ENCODE measurements around the gene C11orf58.

Gene C11orf58

DNA sequence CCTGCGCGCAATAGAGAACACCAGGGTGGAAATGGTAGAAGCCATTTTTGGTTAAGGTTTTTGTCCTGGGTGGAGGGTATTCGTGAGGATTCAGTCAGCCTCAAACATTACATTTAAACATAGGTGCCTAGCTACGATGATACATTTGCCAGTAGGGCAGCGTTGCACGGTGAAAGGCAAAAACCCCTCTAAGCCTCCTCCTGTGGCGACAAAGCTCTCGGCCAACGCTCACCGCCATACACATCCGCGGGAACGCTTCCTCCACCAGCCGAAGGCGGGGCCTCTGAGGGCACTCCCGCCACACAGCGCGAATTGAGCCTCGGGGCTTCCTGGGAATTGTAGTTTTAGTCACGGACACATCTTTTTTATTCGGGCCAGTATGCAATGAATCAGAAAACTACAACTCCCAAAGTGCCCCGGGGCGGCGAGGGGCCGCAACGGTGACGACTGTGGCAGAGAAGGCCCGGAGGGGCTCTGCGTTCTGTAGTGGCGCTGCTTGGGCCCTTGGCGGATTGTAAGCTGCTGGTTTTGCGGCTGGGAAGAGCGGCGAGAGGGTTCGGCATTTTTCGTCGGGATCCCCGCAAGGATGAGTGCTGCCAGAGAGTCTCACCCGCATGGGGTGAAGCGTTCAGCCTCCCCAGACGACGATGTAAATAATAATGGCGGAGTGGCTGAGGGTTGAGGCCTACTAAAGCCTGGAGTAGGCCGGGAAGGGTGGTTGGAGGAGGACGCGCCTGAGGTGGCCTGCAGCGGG, at the start of gene C11orf58:
Gene C11orf58, plus strand, starts transcription at position 455 of the 754 bp plus-strand sequence. Its CDS starts 132 bp downstream, at position 587.
- peak; percentile 72 for DNase-seq (ENCODE audit: low read depth)

DNA sequence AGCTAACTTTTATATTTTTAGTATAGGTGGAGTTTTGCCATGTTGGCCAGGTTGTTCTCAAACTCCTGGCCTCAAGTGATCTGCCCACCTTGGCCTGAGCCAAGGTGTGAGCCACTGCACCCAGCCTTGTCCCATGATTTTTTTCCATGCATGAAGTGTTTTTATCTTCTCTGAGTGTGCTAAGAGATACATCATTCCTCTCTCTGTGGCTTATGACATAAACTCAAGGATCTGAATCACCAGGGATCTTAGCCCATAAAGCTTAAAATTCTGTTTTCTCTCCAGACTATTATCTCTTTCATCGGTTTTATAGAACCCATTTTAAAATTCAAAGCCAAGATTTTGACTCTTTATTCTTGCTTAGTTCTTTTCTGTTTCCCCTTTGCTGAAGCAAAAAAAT, 48.4 kb upstream of the C11orf58 start:
- no peak for DNase-seq (ENCODE audit: low read depth)

- DNase-seq (ENCODE audit: low read depth), result no peak
These were observed 34.7 kb upstream of the C11orf58 start for GRCh38 chr11:16703795-16704194.

- no peak for DNase-seq (ENCODE audit: low read depth)
These were observed 24.9 kb upstream of the C11orf58 start for GRCh38 chr11:16713594-16713993.

DNA sequence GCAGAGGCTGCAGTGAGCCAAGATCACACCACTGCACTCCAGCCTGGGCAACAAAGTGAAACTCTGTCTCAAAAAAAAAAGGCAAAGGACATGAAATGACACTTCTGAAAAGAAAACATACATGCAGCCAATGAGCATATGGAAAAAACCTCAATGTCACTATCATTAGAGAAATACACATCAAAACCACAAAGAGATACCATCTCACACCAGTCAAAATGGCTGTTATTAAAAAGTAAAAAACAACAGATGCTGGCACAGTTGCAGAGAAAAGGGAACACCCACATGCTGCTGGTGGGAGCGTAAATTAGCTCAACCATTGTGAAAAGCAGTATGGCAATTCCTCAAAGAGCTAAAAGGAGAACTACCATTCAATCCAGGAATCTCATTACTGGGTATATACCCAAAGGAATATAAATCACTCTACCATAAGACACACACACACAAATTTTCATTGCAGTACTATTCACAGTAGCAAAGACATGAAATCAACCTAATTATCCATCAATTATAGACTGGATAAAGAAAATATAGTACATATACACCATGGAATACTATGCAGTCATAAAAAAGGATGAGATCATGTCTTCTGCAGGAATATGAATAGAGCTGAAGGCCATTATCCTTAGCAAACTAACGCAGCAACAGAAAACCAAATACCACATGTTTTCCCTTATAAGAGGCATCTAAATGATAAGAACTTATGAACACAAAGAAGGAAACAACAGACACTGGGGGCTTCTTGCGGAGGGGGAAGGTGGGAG, 15.7 kb upstream of the C11orf58 start:
- DNase-seq (ENCODE audit: low read depth), result no peak

DNA sequence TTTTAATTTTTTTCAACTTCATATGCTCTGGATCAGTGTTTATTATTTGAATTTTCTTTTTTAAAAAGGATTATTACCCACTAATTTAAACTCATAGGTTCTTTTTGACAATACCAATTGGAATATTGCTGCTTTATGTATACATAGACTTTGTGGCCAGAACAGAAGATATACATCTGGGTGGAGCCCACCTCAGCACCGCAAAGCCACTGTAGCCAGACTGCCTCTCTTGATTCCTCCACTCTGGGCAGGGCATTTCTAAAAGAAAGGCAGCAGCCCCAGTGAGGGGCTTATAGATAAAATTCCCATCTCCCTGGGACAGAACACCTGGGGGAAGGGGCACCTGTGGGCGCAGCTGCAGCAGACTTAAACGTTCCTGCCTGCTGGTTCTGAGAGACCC, 10.6 kb upstream of the C11orf58 start:
- DNase-seq (ENCODE audit: low read depth), result no peak

DNA sequence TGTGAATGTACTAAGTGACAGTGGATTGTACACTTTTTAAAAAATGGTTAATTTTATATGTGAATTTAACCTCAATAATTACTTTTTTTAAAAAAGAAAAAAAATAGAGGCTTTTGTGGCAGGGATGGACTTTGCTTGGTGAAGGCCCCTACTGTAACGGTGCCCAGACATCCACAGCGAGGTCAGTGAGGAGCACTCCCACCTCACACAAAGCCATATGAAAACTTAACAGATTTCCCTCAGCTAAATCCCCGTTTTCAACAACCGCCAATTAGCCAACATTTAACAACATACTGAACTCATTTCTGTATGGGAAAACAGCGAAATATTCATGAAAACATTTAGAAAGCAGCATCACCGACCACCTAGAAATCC, 642 bp upstream of the C11orf58 start:
- DNase-seq (ENCODE audit: low read depth), result no peak

DNA sequence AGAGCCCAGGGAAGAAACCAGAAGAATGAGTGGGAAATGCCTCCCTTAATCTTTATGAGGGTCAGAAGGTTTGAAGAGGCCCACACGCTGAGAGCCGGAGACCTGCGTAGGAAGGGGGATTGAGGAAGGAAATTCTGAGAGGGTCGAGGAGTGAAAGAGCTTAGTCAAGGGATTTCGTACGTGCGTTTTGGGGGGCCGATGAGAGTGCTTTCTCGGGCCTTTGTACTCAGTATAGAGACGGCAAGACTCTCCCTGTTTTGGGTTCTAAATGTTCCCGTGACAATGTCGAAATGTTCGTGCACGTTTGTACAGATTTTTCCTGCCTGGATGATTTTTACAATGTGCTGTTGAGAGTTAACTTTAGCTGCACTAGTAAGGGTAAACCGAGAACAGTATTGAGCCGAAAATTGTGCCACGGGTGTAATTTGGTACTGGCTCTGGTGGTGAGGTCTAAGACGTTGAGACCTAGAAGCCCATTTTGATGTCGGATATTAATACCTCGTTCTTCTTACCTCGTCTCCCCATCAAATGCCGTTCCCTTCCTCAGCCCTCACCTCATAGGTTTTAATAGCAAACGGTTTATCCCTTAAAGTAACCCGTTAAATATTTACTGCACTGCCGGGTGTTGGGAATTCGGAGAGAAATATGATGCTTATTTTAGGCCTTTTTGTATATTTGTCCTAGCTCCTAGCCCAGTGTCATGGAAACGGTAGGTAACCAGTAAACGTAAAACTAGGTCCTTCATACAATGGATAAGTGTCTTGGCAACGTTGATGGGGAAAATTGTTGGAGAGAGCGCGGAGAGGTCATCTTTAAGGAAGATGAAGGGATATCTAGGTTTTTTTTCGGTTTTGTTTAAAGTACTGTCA, 734 bp downstream of the C11orf58 start:
- no peak for DNase-seq (ENCODE audit: low read depth)

DNA sequence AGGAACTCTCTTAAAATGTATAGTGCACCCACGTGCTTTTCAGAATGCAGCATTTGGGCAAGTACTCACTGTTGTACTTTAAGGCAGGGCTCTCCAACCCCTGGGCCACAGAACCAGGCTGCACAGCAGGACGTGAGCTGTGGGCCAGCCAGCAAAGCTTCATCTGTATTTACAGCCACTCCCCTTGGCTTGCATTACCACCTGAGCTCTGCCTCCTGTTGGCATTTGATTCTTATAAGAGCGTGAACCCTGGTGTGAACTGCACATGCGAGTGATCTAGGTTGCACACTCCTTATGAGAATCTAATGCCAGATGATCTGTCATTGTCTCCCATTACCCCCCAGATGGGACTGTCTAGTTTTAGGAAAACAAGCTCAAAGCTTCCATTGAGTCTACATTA, 3.0 kb downstream of the C11orf58 start:
- no peak for DNase-seq (ENCODE audit: low read depth)

DNA sequence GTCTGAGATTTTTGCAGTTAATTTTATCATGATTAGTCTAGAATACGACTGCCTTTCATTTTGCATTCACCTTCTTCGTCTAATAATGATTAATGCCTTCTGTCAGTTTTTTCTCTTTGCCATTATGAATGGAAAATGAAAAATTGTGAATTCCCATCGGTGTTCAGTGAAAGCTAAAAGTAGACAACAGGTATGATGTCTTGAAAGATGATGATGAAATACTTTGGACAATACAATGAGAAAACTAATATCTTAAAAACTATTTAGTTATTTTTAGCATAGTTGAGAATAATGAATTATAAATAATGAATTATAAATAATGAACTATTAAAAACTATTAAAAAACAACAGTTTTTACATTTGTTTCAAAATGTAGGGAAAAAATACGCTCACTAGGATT, 5.0 kb downstream of the C11orf58 start:
- DNase-seq (ENCODE audit: low read depth), result no peak

DNA sequence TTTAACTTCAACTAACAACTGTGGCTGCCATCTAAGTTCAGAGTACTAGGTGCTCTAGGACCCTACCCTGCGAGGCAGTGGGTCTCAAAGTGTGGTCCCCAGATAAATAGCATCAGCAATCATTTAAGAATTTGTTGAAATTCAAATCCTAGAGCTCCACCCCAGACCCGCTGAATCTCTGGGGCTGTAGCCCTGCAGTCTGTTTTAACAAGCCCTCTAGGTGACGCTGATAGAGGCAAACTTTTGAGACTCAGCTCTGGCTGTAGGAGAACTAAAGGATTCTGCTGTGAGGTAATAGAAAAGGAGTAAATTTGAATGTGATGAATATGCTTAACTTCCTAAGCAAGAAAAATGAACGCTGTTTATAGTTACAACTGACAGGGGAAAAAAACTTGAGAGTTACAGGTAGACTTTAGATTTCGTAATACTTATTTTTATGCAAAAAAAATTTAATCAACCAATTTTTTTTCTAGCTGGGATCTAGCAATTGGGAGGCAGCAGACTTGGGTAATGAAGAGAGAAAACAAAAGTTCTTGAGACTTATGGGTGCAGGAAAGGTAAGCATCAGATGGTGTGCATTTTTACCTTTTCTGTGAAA, 5.8 kb downstream of the C11orf58 start:
- DNase-seq (ENCODE audit: low read depth), result no peak

DNA sequence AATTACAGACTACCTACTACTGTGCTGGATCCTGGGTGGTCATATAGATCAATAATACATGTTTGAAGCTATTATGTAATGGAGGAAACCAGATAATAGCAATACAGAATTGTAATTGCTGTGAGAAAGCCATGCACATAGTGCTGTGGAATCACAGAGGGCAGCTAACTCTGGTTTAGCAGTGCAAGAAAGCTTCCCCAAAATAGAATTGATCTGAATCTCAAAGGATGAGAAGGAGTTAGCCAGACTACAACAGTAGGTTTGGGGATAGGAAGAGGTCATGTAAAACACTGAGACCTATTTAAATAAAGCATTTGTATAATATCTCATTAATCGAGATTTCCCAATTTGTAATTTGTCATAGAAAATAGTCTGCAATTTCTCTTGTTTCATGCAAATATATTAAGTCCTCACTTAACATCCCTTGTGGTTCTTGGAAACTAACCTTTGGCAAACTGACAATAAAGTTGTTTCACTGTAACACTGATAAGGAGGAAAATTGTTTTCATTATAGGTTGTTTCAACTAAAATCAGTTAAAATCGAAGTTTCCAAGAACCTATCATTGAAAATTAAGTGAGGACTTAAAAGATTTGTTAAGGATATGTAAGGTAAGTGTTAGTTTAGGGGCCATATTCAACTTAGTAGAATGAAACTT, 7.6 kb downstream of the C11orf58 start:
- DNase-seq (ENCODE audit: low read depth), result no peak

- no peak for DNase-seq (ENCODE audit: low read depth)
These were observed 10.6 kb downstream of the C11orf58 start for GRCh38 chr11:16749092-16749491.

DNA sequence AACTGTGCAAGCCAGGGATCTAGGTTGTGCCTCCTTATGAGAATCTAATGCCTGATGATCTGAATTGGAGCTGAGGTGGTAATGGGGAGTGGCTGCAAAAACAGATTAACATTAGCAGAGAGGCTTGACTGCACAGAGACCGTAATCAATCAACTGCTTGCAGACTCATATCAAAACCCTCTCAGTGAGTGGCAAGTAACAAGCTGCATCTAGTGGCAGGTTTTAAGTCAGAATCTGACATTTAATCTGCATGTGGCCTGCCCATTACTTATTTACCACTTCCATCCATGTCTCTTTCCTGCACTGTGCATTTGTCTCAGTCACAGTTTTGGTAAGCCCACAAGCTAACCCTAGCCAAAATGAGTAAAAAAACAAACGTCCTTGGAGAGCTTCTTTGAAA, 11.2 kb downstream of the C11orf58 start:
- DNase-seq (ENCODE audit: low read depth), result no peak

DNA sequence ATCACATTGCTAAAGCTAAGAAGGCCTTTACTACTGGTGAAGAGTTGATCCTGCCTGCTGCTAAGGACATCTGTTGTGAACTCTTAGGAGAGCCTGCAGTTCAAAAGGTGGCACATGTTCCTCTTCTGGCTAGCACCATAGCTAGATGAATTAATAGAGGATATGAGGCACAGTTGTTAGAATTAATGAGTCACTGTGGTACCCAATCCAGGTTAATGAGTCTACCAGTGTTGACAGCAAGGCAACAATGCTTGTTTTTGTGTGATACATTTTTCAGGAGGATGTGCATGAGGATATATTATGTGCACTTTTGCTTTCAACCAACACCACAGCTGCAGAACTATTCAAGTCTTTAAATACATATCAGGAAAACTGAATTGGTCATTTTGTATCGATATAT, 12.0 kb downstream of the C11orf58 start:
- no peak for DNase-seq (ENCODE audit: low read depth)

DNA sequence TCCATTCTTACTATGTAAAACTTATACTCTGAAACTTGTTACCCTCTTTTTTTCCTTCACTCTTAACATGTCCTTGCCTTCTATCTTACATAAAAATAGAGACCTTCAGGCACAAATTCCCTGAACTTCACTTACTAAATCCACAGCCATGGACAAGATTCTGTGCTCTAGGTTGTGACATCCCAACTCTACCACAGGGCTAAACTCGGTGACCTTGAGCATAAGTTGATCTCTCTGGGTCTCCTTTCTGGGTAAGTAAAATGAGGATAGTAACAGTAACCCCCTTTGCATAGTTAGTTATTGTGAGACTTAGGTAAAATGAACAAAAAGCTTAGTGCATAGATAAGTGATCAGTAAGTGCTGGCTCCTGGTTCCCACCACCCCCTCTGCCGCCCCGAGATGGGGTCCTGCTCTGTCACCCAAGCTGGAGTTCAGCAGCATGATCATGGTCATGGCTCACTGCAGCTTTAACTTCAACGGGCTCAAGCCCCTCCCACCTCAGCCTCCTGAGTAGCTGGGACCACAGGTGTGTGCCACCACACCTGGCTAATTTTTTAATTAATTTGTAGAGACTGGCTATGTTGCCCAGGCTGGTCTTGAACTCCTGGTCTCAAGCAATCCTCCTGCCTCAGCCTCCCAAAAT, 20.1 kb downstream of the C11orf58 start:
- DNase-seq (ENCODE audit: low read depth), result no peak

DNA sequence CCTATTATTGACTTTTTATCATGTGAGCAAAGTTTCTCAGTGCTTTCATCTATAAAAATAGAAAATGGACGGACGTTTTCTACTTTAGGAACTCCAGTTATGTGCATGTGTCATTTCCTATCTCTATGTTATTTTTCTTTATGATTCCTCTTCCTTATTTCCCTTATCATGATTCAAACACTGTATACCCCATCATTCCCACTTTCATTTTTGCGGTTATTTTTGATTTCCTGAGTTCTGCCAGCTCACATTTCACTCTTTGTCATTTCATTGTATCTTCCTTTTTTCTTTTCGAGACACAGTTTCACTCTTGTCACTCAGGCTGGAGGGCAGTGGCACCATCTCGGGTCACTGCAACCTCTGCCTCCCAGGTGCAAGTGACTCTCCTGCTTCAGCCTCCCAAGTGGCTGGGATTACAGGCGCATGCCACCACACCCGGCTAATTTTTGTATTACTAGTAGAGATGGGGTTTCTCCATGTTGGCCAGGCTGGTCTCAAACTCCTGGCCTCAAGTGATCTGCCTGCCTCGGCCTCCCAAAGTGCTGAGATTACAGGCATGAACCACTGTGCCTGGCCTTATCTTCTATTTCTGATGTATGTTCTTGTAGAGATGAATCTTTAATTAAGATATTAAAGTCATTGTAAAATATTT, 21.5 kb downstream of the C11orf58 start:
- DNase-seq (ENCODE audit: low read depth), result no peak

DNA sequence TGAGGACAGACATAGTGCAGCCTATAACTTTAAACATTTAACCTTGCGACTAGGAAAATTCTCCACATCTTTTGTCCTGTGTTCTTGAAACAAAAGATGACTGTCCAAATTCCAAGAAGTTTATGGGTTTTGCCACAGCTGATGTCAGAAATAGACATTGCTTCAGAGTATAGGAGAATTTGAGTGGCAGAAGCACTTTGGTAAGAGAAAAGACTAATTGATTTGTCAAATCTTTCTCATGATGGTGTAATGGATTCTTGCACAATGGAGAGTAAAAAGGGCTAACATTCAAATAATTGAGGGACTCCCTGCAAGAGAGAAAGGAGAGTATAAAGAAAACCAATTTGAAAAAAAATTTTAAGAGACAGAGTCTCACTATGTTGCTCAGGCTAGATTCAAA, 25.3 kb downstream of the C11orf58 start:
- no peak for DNase-seq (ENCODE audit: low read depth)

GRCh38 chr11:16764888-16765287, 26.4 kb downstream of the C11orf58 start:
- no peak for DNase-seq (ENCODE audit: low read depth)

GRCh38 chr11:16767137-16767536, 28.7 kb downstream of the C11orf58 start:
- DNase-seq (ENCODE audit: low read depth), result no peak

DNA sequence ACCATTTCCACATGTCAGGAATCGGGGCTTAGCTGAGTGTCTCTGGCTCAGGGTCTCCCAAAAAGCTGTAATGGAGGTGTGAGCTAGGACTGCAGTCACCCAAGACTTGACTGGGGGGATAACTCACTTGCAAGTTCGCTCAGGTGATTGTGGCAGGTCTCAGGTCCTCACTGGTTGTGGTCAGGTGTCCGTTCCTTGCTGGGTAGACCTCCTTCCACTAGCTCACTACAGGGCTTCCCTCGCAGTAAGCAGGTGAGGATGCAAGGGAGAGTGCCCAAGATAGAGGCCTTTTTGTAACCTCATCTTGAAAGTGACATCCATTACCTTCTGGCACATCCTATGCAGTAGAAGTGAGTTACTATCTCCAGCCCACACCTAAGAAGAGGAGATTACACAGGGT, 29.5 kb downstream of the C11orf58 start:
- no peak for DNase-seq (ENCODE audit: low read depth)
